Heart left ventricle (tissue), 16 donors: ENCODE results near the gene FBXL19. TPM values are rescaled to one million over a fixed set of nuclear protein-coding genes. Genes with fewer than 3 reads are reported as not detected.

Source experiments
- ATAC-seq, 4 donors: fragments of 200-7000 bp; cut with Tn5 transposase; one replicate each; pipeline ENCODE4 v1.9.1; 2020 to 2022; ENCODE audit warnings: moderate library complexity in 4 of 4, mild to moderate bottlenecking in 3 of 4, moderate number of reproducible peaks in 1 of 4
- DNase-seq, 5 donors: peaks; one replicate each; pipeline ENCODE4 v3.0.0-alpha.2; 2020
- H3K27ac ChIP-seq, 12 donors: fragments of 200-600 bp; sonication (generic) in 4 of 12; one replicate each; pipeline versions ENCODE4 v1.5.0 to v1.8.0; 2016 to 2022; ENCODE audit warnings: mild to moderate bottlenecking in 2 of 12
- H3K27me3 ChIP-seq, 9 donors: fragments of 200-600 bp; sonication (generic) in 2 of 9; one replicate each; pipeline versions ENCODE4 v1.5.1 to v1.8.0; 2016 to 2022; ENCODE audit warnings: mild to moderate bottlenecking in 3 of 9
- H3K36me3 ChIP-seq, 9 donors: fragments of 200-600 bp; sonication (generic) in 2 of 9; one replicate each; pipeline versions ENCODE4 v1.5.0 to v1.8.0; 2018 to 2022; ENCODE audit warnings: mild to moderate bottlenecking in 2 of 9
- H3K4me1 ChIP-seq, 12 donors: fragments of 200-600 bp; sonication (generic) in 4 of 12; one replicate each; pipeline versions ENCODE4 v1.5.0 to v1.8.0; 2016 to 2022; ENCODE audit warnings: mild to moderate bottlenecking in 3 of 12
- H3K4me3 ChIP-seq, 12 donors: fragments of 200-600 bp; sonication (generic) in 4 of 12; one replicate each; pipeline versions ENCODE4 v1.5.0 to v1.8.0; 2017 to 2022; ENCODE audit warnings: mild to moderate bottlenecking in 9 of 12, moderate library complexity in 4 of 12
- H3K9me3 ChIP-seq, 12 donors: fragments of 200-600 bp; sonication (generic) in 4 of 12; one replicate each; pipeline versions ENCODE4 v1.5.0 to v1.8.0; 2016 to 2022; ENCODE audit warnings: mild to moderate bottlenecking in 1 of 12
- CTCF ChIP-seq, 12 donors: fragments of 200-600 bp; sonication (generic) in 4 of 12; IDR thresholded peaks; one replicate each; pipeline versions ENCODE4 v1.5.0 to v1.8.0; 2018 to 2022; ENCODE audit warnings: antibody characterized with exemption in 12 of 12, mild to moderate bottlenecking in 5 of 12
- POLR2A ChIP-seq, 2 donors: fragments of 450-650 bp; IDR thresholded peaks; one replicate each; pipeline ENCODE4 v1.6.1; 2017; ENCODE audit warnings: antibody characterized with exemption in 2 of 2, mild to moderate bottlenecking in 2 of 2, moderate library complexity in 2 of 2
- WGBS, 4 donors: extraction: QIAGEN DNeasy Blood & Tissue Kit in 2 of 4; methylation state at CpG; one replicate each; pipeline versions ENCODE4 v1.1.5 to v1.1.7; 2013 to 2018; 5-methylcytosine and 5-hydroxymethylcytosine counted together
- intact Hi-C, 10 donors: fragments of 100-400 bp; cut with DNase I; formaldehyde crosslinking; loops; one replicate each; pipeline versions ENCODE4 v1.11.1 to v1.14.2; 2022
- polyA plus RNA-seq, 2 donors: library from polyadenylated mRNA; stranded (reverse); fragments of 200-250 nt; gene quantifications; one replicate each; pipeline ENCODE4 v1.2.3, GENCODE V29; 2013
- total RNA-seq, 9 donors: library from RNA; depleted of rRNA in 2 of 9; stranded (reverse); fragments of >200 nt in 2 of 9; fragmentation: NEBNext Ultra II Directional in 3 of 9; extraction: Animal tissue kit (Norgen Biotek cat#: 25700) in 3 of 9; gene quantifications; one replicate each; pipeline versions ENCODE4 v1.1.0 to v1.2.4, GENCODE V29; 2016 to 2023
- donor health status: ischemic (EF 13 %, LVEDD 7.1; RV severe dilation, severe dysfunction).
- donor health status: healthy with polysubstance abuse.
- donor health status: DM: no; HTN: yes; CAD: no.
- donor health status: DM: no; HTN: no; CAD: no.
- donor health status: ischemic (EF 25% LVEDD 6.9; RV normal size, moderate dysfunction).
- donor health status: ischemic (EF 25% LVEDD 5.7; RV mildly dilated, moderate dysfunction).
- donor health status: healthy.
- donor health status: DM: yes; HTN: yes; CAD: no.
- donor health status: ischemic (EF 35%, LVEDD 5.7; RV mildly dilated, moderate dysfunction).
- donor health status: nonischemic (EF 11% LVEDD 7.7; RV severe dilation, severe dysfunction).
- donor health status: DM: yes; HTN: yes; CAD: no.
- donor health status: PGD.
- donor health status: ischemic (EF 29% LVEDD 5.4; RV normal size, mild dysfunction).
- donor health status: nonischemic (EF 23%, LVEDD 6.1; RV moderate dilation, normal function).

The FBXL19 gene
- total and polyA plus RNA-seq, 11 donors: 4.5 to 15.5 (median 7.9) TPM

- H3K27ac ChIP-seq: no peak overlapping the region
- no peak for DNase-seq
Measured at GRCh38 chr16:30914830-30915229, 8.5 kb upstream of the FBXL19 start.

GRCh38 chr16:30918614-30919013, 4.8 kb upstream of the FBXL19 start:
- intact Hi-C loops: loop anchor here in 1 of 10 donors (10.0 kb wide), 1 partner anchor 174 kb away; the partner anchor contains the start of gene PHKG2
- DNase-seq: no peak

More at GRCh38 chr16:30914830-30915229, 8.5 kb upstream of the FBXL19 start:
- intact Hi-C loops: loop anchor here in 1 of 10 donors (10.0 kb wide), 1 partner anchor 170 kb away; the partner anchor contains the start of gene PHKG2
- WGBS, 4 donors: 92 to 100% (median 96%) methylated on average over 3 of the region's 3 CpGs
- H3K27me3 ChIP-seq: no peaks in the 10 kb centered on the region
- no peak for TF ChIP-seq POLR2A (IDR thresholded peaks at IDR 0.05)
- no peak for TF ChIP-seq CTCF (IDR thresholded peaks at IDR 0.05)
- no peaks in the 10 kb centered on the region for H3K9me3 ChIP-seq
- ATAC-seq: peak in 1 of 4 donors; percentile 11
- no peaks in the 10 kb centered on the region for H3K36me3 ChIP-seq
- H3K4me1 ChIP-seq: no peaks in the 10 kb centered on the region
- H3K4me3 ChIP-seq: no peak overlapping the region

GRCh38 chr16:30920891-30921290, 2.5 kb upstream of the FBXL19 start:
- H3K4me3 ChIP-seq: no peak overlapping the region
- no peaks in the 10 kb centered on the region for H3K9me3 ChIP-seq
- 54 to 68% (median 59%) methylated on average over 2 of the region's 2 CpGs for WGBS, 4 donors
- peak overlapping the region in 2 of 12 donors; percentile 92 to 94 for H3K27ac ChIP-seq
- no peaks in the 10 kb centered on the region for H3K36me3 ChIP-seq
- peaks cover 0 to 22% (median 9%) of the 10 kb centered on the region in 12 donors for H3K4me1 ChIP-seq
- TF ChIP-seq POLR2A (IDR thresholded peaks at IDR 0.05) (no peak), CTCF (IDR thresholded peaks at IDR 0.05) (no peak)
- DNase-seq (no peak), ATAC-seq (no peak)
- intact Hi-C loops: loop anchor here in 9 of 10 donors (1.0 to 5.0 kb wide), 5 partner anchors 46 to 264 kb away; partner anchors contain the start of gene FBRS (in 1 of the 9)
- H3K27me3 ChIP-seq: no peaks in the 10 kb centered on the region

More at GRCh38 chr16:30918614-30919013, 4.8 kb upstream of the FBXL19 start:
- H3K4me3 ChIP-seq: no peak overlapping the region
- no peaks in the 10 kb centered on the region for H3K36me3 ChIP-seq
- no peaks in the 10 kb centered on the region for H3K27me3 ChIP-seq
- no peak overlapping the region for H3K27ac ChIP-seq
- ATAC-seq: no peak
- peaks cover 0 to 13% (median 4%) of the 10 kb centered on the region in 12 donors for H3K4me1 ChIP-seq
- no peak for TF ChIP-seq CTCF (IDR thresholded peaks at IDR 0.05)
- TF ChIP-seq POLR2A (IDR thresholded peaks at IDR 0.05): no peak
- no peaks in the 10 kb centered on the region for H3K9me3 ChIP-seq
- WGBS, 4 donors: 85 to 95% (median 88%) methylated on average over 1 of the region's 1 CpG

GRCh38 chr16:30921459-30921747, 2.0 kb upstream of the FBXL19 start:
- Histone ChIP-seq H3K9me3 (no peaks in the 10 kb centered on the region), H3K27ac (peak overlapping the region in 11 of 12 donors; percentile 59 to 98 (median 94)), H3K36me3 (peaks cover 0 to 5% (median 0%) of the 10 kb centered on the region in 9 donors), H3K27me3 (no peaks in the 10 kb centered on the region), H3K4me1 (peaks cover 0 to 22% (median 9%) of the 10 kb centered on the region in 12 donors), H3K4me3 (peak overlapping the region in 11 of 12 donors; percentile 34 to 80 (median 63))
- no peak for TF ChIP-seq CTCF (IDR thresholded peaks at IDR 0.05)
- TF ChIP-seq POLR2A (IDR thresholded peaks at IDR 0.05): no peak
- intact Hi-C loops: loop anchor here in 9 of 10 donors (1.0 to 5.0 kb wide), 5 partner anchors 47 to 264 kb away; partner anchors contain the start of gene FBRS (in 1 of the 9)
- no peak for ATAC-seq
- no peak for DNase-seq
- WGBS, 4 donors: 30% methylated on average over 6 of the region's 6 CpGs
